Measurements from ENCODE around the gene NSF.
"Not testable (repeated sequence)": the region's sequence is repeated elsewhere in the genome, so short reads cannot be mapped to it uniquely, and the experiment has no call there.

- TF ChIP-seq, protein P1, sequence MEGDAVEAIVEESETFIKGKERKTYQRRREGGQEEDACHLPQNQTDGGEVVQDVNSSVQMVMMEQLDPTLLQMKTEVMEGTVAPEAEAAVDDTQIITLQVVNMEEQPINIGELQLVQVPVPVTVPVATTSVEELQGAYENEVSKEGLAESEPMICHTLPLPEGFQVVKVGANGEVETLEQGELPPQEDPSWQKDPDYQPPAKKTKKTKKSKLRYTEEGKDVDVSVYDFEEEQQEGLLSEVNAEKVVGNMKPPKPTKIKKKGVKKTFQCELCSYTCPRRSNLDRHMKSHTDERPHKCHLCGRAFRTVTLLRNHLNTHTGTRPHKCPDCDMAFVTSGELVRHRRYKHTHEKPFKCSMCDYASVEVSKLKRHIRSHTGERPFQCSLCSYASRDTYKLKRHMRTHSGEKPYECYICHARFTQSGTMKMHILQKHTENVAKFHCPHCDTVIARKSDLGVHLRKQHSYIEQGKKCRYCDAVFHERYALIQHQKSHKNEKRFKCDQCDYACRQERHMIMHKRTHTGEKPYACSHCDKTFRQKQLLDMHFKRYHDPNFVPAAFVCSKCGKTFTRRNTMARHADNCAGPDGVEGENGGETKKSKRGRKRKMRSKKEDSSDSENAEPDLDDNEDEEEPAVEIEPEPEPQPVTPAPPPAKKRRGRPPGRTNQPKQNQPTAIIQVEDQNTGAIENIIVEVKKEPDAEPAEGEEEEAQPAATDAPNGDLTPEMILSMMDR (IDR thresholded peaks at IDR 0.05) = not testable (repeated sequence)
- not testable (repeated sequence) for TF ChIP-seq POLR2A (IDR thresholded peaks at IDR 0.05)
Observed at GRCh38 chr17:46617121-46617520, 26.7 kb downstream of the NSF start.

Measured in Peyer's patch (tissue), 4 donors.